H1 (cell line): ENCODE measurements around the gene RAB25. TPM values are rescaled to one million over a fixed set of nuclear protein-coding genes. Genes with fewer than 3 reads are reported as not detected.

Source experiments
- CTBP2 ChIP-seq: IDR thresholded peaks from 2 replicates; pipeline ENCODE4 v1.7.0; 2011; ENCODE audit warnings: borderline replicate concordance, mild to moderate bottlenecking, moderate library complexity, mixed read lengths, low read length; ENCODE audit not compliant: insufficient read depth, insufficient read length
- EZH2 ChIP-seq: fragments of 200-600 bp; sonication (generic); IDR thresholded peaks from 2 replicates; pipeline ENCODE4 v1.7.1; 2012; ENCODE audit warnings: low read depth, mild to moderate bottlenecking, moderate library complexity, low read length, inconsistent platforms; ENCODE audit not compliant: severe bottlenecking
- PHF8 ChIP-seq: fragments of 200-600 bp; sonication (generic); conservative IDR thresholded peaks from 2 replicates; pipeline ENCODE4 v1.7.1; 2012; ENCODE audit warnings: low read depth, mild to moderate bottlenecking, inconsistent platforms, low read length, moderate library complexity
- SIX5 ChIP-seq: IDR thresholded peaks from 2 replicates; pipeline ENCODE4 v1.6.1; 2011; ENCODE audit warnings: mild to moderate bottlenecking, low read depth, low read length
- SUZ12 ChIP-seq: fragments of 200-600 bp; sonication (generic); IDR thresholded peaks from 2 replicates; pipeline ENCODE4 v1.6.1; 2012; ENCODE audit warnings: mild to moderate bottlenecking, inconsistent platforms, low read length, moderate library complexity, mixed read lengths
- YY1 ChIP-seq: IDR thresholded peaks from 2 replicates; pipeline ENCODE4 v1.6.1; 2011; ENCODE audit warnings: low read depth, mild to moderate bottlenecking, low read length
- polyA plus RNA-seq, 7 experiments: library from polyadenylated mRNA; depleted of rRNA in 3 of 7; stranded (reverse) in 5 of 7; unstranded in 2 of 7; fragments of >200 nt in 5 of 7; fragments of 200-250 nt in 2 of 7; gene quantifications; 1 replicate in 5 of 7; 2 replicates in 1 of 7; 4 replicates in 1 of 7; pipeline versions ENCODE4 v1.2.1 to v1.2.3, GENCODE V29; 2011 to 2013; ENCODE audit warnings: missing spikeins in 2 of 7, mixed read lengths in 2 of 7
- total RNA-seq: library from RNA; stranded (reverse); fragmentation: NEBNext Ultra II Directional; extraction: Animal tissue kit (Norgen Biotek cat#: 25700); gene quantifications from 2 replicates; pipeline ENCODE4 v1.2.1, GENCODE V29; 2021
- TF ChIP-seq, protein P1 (sequence below): fragments of 300-600 bp; sonication (generic); IDR thresholded peaks from 2 replicates; pipeline ENCODE4 v1.7.1; 2012; ENCODE audit warnings: low read length, moderate library complexity, mild to moderate bottlenecking, inconsistent platforms; ENCODE audit not compliant: insufficient replicate concordance
- TF ChIP-seq, protein P2 (sequence below), 3 experiments: IDR thresholded peaks; 1 replicate in 2 of 3; 2 replicates in 1 of 3; pipeline versions ENCODE4 v1.5.1 to v1.6.1; 2011; ENCODE audit warnings: low read length in 3 of 3, mild to moderate bottlenecking in 3 of 3, inconsistent platforms in 2 of 3, low read depth in 1 of 3, moderate library complexity in 1 of 3; ENCODE audit not compliant: insufficient read depth in 1 of 3; ENCODE audit errors: control extremely low read depth in 1 of 3

The RAB25 gene
- total and polyA plus RNA-seq, 2 of the 8 experiments (the other 6 are each of a cell fraction or from before 2014, with no cell fraction given): 34.8 to 98.2 TPM

DNA sequence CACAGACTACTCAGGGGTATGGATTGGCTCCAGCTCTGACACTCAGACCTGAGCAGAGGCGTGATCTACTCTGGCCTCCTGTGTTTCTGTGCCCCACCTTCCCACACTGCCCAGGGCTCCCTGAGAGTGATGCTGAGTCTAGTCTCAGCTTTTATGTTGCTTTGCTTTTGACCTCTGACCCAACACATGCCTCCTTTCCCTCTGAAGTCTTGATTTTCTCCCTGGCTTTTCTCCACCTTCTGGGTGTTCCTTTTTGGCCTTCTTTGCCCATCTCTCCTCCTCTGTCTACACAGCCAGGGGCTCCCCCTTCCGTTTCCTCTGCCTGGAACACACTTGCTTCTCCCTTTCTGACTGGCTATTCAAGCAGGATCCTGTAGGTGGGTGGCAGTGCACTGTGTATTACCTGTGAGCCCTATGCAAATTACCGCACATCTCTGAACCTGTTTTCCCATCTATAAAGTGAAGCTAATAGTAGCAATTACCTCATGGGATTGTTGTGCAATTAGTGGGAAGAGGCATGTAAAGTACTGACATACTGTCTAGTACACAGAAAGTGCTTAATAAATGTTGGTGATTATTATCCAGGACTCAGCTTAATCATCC, 35.0 kb downstream of the RAB25 start (continued):
- TF ChIP-seq, protein P1, sequence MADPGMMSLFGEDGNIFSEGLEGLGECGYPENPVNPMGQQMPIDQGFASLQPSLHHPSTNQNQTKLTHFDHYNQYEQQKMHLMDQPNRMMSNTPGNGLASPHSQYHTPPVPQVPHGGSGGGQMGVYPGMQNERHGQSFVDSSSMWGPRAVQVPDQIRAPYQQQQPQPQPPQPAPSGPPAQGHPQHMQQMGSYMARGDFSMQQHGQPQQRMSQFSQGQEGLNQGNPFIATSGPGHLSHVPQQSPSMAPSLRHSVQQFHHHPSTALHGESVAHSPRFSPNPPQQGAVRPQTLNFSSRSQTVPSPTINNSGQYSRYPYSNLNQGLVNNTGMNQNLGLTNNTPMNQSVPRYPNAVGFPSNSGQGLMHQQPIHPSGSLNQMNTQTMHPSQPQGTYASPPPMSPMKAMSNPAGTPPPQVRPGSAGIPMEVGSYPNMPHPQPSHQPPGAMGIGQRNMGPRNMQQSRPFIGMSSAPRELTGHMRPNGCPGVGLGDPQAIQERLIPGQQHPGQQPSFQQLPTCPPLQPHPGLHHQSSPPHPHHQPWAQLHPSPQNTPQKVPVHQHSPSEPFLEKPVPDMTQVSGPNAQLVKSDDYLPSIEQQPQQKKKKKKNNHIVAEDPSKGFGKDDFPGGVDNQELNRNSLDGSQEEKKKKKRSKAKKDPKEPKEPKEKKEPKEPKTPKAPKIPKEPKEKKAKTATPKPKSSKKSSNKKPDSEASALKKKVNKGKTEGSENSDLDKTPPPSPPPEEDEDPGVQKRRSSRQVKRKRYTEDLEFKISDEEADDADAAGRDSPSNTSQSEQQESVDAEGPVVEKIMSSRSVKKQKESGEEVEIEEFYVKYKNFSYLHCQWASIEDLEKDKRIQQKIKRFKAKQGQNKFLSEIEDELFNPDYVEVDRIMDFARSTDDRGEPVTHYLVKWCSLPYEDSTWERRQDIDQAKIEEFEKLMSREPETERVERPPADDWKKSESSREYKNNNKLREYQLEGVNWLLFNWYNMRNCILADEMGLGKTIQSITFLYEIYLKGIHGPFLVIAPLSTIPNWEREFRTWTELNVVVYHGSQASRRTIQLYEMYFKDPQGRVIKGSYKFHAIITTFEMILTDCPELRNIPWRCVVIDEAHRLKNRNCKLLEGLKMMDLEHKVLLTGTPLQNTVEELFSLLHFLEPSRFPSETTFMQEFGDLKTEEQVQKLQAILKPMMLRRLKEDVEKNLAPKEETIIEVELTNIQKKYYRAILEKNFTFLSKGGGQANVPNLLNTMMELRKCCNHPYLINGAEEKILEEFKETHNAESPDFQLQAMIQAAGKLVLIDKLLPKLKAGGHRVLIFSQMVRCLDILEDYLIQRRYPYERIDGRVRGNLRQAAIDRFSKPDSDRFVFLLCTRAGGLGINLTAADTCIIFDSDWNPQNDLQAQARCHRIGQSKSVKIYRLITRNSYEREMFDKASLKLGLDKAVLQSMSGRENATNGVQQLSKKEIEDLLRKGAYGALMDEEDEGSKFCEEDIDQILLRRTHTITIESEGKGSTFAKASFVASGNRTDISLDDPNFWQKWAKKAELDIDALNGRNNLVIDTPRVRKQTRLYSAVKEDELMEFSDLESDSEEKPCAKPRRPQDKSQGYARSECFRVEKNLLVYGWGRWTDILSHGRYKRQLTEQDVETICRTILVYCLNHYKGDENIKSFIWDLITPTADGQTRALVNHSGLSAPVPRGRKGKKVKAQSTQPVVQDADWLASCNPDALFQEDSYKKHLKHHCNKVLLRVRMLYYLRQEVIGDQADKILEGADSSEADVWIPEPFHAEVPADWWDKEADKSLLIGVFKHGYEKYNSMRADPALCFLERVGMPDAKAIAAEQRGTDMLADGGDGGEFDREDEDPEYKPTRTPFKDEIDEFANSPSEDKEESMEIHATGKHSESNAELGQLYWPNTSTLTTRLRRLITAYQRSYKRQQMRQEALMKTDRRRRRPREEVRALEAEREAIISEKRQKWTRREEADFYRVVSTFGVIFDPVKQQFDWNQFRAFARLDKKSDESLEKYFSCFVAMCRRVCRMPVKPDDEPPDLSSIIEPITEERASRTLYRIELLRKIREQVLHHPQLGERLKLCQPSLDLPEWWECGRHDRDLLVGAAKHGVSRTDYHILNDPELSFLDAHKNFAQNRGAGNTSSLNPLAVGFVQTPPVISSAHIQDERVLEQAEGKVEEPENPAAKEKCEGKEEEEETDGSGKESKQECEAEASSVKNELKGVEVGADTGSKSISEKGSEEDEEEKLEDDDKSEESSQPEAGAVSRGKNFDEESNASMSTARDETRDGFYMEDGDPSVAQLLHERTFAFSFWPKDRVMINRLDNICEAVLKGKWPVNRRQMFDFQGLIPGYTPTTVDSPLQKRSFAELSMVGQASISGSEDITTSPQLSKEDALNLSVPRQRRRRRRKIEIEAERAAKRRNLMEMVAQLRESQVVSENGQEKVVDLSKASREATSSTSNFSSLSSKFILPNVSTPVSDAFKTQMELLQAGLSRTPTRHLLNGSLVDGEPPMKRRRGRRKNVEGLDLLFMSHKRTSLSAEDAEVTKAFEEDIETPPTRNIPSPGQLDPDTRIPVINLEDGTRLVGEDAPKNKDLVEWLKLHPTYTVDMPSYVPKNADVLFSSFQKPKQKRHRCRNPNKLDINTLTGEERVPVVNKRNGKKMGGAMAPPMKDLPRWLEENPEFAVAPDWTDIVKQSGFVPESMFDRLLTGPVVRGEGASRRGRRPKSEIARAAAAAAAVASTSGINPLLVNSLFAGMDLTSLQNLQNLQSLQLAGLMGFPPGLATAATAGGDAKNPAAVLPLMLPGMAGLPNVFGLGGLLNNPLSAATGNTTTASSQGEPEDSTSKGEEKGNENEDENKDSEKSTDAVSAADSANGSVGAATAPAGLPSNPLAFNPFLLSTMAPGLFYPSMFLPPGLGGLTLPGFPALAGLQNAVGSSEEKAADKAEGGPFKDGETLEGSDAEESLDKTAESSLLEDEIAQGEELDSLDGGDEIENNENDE: no peak
- TF ChIP-seq SUZ12: no peak
- TF ChIP-seq SIX5: no peak
- no peak for TF ChIP-seq YY1
- TF ChIP-seq PHF8: no peak
- no peak for TF ChIP-seq EZH2
- no peak for TF ChIP-seq CTBP2
- TF ChIP-seq, protein P2, sequence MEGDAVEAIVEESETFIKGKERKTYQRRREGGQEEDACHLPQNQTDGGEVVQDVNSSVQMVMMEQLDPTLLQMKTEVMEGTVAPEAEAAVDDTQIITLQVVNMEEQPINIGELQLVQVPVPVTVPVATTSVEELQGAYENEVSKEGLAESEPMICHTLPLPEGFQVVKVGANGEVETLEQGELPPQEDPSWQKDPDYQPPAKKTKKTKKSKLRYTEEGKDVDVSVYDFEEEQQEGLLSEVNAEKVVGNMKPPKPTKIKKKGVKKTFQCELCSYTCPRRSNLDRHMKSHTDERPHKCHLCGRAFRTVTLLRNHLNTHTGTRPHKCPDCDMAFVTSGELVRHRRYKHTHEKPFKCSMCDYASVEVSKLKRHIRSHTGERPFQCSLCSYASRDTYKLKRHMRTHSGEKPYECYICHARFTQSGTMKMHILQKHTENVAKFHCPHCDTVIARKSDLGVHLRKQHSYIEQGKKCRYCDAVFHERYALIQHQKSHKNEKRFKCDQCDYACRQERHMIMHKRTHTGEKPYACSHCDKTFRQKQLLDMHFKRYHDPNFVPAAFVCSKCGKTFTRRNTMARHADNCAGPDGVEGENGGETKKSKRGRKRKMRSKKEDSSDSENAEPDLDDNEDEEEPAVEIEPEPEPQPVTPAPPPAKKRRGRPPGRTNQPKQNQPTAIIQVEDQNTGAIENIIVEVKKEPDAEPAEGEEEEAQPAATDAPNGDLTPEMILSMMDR (IDR thresholded peaks at IDR 0.05; ENCODE audit: control extremely low read depth in 1 of 3, insufficient read depth in 1 of 3, low read depth in 1 of 3, low read length in 3 of 3): no peak
